RWPE2 (cell line): Measurements from ENCODE around the gene CERS6.

ENCODE experiments used
- ATAC-seq: fragments of 200-7000 bp; cut with Tn5 transposase; 3 replicates; pipeline ENCODE4 v1.9.1; 2021; ENCODE audit warnings: low read depth
- DNase-seq: peaks from one replicate; pipeline ENCODE4 v3.0.0-alpha.2; 2020; ENCODE audit warnings: low spot score
- H3K27ac ChIP-seq: fragments of 450-650 bp; 2 replicates; pipeline ENCODE4 v1.5.1; 2017; ENCODE audit warnings: mild to moderate bottlenecking; ENCODE audit not compliant: poor library complexity, severe bottlenecking
- H3K27me3 ChIP-seq: fragments of 250-450 bp; sonication (Bioruptor Pico); 2 replicates; pipeline ENCODE4 v1.5.1; 2021; ENCODE audit warnings: mild to moderate bottlenecking, moderate library complexity; ENCODE audit not compliant: insufficient read depth, poor library complexity, severe bottlenecking
- H3K36me3 ChIP-seq: fragments of 250-450 bp; sonication (Bioruptor Pico); 2 replicates; pipeline ENCODE4 v1.5.1; 2020; ENCODE audit warnings: low read depth, mild to moderate bottlenecking, moderate library complexity
- H3K4me1 ChIP-seq: fragments of 250-450 bp; sonication (Bioruptor Pico); 2 replicates; pipeline ENCODE4 v1.5.1; 2021; ENCODE audit warnings: mild to moderate bottlenecking, moderate library complexity; ENCODE audit not compliant: insufficient read depth, poor library complexity, severe bottlenecking
- H3K4me3 ChIP-seq: fragments of 250-450 bp; sonication (Bioruptor Pico); 2 replicates; pipeline ENCODE4 v1.5.1; 2021; ENCODE audit warnings: mild to moderate bottlenecking, moderate library complexity; ENCODE audit not compliant: severe bottlenecking
- H3K9me3 ChIP-seq: fragments of 250-450 bp; sonication (Bioruptor Pico); 2 replicates; pipeline ENCODE4 v1.5.1; 2021; ENCODE audit warnings: mild to moderate bottlenecking, moderate library complexity; ENCODE audit not compliant: severe bottlenecking
- TF ChIP-seq, protein P1 (sequence below): fragments of 450-650 bp; IDR thresholded peaks from one replicate; pipeline ENCODE4 v1.5.1; 2017; ENCODE audit warnings: mild to moderate bottlenecking, moderate library complexity; ENCODE audit not compliant: poor library complexity, severe bottlenecking

CERS6 gene

DNA sequence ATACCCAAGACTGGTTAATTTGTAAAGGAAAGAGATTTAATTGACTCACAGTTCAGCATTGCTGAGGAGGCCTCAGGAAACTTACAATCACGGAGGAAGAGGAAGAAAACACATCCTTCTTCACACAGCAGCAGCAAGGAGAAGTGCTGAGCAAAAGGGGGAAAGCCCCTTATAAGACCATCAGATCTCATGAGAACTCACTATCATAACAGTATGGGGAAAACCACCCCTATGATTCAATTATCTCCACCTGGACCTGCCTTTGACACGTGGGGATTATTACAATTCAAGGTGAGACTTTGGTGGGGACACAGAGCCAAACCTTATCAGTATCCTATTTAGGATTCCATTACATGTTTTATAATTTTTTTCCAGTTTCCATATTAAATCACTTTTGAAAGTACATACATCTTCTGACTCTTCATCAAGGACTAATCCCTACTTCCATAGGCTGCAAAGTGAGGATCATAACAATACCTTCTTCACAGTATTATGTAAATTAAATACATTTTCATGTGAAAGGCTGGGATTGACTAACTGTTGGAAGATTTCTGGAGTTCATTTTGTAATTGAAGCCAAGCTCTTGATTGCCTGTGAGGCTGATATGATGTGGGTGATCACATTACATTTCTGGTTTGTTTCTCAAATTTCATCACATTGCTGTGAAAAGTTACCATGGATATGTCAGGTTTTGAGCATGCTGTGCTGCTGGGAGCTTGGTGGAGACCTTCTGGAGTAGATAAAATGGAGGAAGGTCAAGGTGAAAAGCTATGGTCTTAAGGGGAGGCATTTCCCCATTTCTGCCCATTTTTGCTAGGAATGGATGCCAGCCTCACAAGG is 31.7 kb upstream of the CERS6 start:
- TF ChIP-seq, protein P1, sequence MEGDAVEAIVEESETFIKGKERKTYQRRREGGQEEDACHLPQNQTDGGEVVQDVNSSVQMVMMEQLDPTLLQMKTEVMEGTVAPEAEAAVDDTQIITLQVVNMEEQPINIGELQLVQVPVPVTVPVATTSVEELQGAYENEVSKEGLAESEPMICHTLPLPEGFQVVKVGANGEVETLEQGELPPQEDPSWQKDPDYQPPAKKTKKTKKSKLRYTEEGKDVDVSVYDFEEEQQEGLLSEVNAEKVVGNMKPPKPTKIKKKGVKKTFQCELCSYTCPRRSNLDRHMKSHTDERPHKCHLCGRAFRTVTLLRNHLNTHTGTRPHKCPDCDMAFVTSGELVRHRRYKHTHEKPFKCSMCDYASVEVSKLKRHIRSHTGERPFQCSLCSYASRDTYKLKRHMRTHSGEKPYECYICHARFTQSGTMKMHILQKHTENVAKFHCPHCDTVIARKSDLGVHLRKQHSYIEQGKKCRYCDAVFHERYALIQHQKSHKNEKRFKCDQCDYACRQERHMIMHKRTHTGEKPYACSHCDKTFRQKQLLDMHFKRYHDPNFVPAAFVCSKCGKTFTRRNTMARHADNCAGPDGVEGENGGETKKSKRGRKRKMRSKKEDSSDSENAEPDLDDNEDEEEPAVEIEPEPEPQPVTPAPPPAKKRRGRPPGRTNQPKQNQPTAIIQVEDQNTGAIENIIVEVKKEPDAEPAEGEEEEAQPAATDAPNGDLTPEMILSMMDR, result no peak
- DNase-seq (no peak), ATAC-seq (no peak)
- no peak overlapping the region for H3K4me3 ChIP-seq
- H3K27me3 ChIP-seq, result no peaks in the 10 kb centered on the region
- no peaks in the 10 kb centered on the region for H3K4me1 ChIP-seq
- no peaks in the 10 kb centered on the region for H3K36me3 ChIP-seq
- H3K27ac ChIP-seq, result no peak overlapping the region
- H3K9me3 ChIP-seq, result no peaks in the 10 kb centered on the region

DNA sequence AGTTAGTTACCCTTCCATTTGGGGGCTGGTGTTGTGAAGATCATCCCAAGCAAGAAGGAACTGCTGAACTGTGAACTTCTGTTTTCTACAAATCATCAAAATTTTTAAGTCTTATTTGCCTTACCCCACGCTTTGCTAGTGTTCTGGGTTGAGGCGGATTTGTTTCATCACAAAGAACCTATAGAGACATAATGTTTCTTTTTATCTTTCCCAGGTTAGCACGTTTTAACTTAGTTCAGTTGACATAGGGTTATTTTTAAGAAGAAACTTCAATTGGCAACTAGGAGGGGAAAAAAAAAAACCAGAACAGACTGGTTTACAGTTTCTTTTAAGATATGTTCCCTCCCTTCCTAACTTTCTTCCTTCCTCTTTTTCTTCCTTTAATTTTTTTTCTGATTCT is 31.1 kb upstream of the CERS6 start:
- Histone ChIP-seq H3K36me3 (no peaks in the 10 kb centered on the region), H3K27me3 (no peaks in the 10 kb centered on the region), H3K4me3 (no peak overlapping the region), H3K27ac (no peak overlapping the region), H3K9me3 (no peaks in the 10 kb centered on the region), H3K4me1 (no peaks in the 10 kb centered on the region)
- TF ChIP-seq, protein P1, result no peak
- no peak for ATAC-seq
- no peak for DNase-seq

DNA sequence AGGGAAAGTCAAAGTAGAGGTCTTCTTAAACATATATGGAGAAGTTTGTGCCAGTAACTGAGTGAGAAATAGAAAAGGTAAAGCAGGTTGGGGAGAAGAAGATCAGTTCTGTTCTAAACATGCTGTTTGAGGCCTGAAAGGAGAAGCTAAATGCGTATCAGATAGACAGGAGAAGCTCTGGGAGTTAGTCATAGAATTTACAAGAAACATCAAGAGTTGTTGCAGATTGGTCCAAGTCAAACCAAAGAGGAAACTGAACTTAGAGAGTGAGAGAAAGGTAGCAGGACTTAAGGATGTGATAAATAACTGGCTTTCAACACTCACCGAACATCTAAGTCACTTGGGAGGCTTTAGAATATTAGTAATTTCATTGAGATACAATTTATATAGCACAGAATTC is 29.2 kb upstream of the CERS6 start:
- Histone ChIP-seq H3K27me3 (no peaks in the 10 kb centered on the region), H3K4me1 (no peaks in the 10 kb centered on the region), H3K4me3 (no peak overlapping the region), H3K27ac (no peak overlapping the region), H3K36me3 (no peaks in the 10 kb centered on the region), H3K9me3 (no peaks in the 10 kb centered on the region)
- TF ChIP-seq, protein P1, result no peak
- ATAC-seq (no peak), DNase-seq (no peak)

DNA sequence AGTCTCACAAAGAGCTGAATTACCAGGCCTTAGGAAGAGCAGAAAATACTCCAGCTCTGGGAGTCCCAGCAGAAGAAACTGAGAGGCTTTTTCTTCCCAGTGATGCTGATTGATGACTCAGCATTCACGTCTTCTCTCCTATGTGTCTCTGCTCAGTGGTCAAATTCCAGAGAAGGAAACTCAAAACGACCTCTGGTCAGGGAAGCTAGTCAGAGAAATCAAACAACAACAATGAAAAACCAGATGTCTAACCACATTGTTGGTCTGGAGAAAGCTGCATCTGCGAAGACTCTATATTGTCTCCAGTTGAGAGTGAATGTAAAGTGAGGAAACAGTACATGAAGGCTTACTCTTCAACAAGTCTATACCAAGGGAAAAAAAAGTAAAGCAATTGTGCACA is 28.6 kb upstream of the CERS6 start:
- TF ChIP-seq, protein P1, result no peak
- Histone ChIP-seq H3K9me3 (no peaks in the 10 kb centered on the region), H3K27ac (no peak overlapping the region), H3K27me3 (no peaks in the 10 kb centered on the region), H3K4me1 (no peaks in the 10 kb centered on the region), H3K4me3 (no peak overlapping the region), H3K36me3 (no peaks in the 10 kb centered on the region)
- ATAC-seq, result no peak
- DNase-seq, result no peak

DNA sequence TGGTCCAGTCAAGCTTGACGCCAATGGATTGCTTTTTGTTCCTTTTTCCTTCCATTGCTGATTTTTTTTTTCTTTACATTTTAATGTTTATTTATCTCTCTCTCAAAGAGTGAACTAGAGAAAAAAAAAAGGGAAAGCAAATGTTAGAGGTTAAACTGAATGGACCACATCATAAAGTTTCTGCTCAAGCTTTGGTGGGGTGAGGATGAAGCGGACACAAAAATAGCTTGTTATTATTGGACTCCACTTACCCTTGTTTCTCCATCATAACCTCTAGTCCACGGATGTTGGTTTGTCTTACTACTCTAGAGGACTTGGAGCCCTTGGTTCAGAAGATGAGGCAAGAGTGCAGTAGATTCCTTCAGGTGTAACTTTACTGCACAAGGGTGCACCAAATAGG is 27.6 kb upstream of the CERS6 start:
- ATAC-seq, result no peak
- Histone ChIP-seq H3K27me3 (no peaks in the 10 kb centered on the region), H3K27ac (no peak overlapping the region), H3K36me3 (no peaks in the 10 kb centered on the region), H3K4me3 (no peak overlapping the region), H3K9me3 (no peaks in the 10 kb centered on the region), H3K4me1 (no peaks in the 10 kb centered on the region)
- no peak for DNase-seq
- TF ChIP-seq, protein P1, result no peak
